ENCODE results near the gene WDFY3. TPM values are rescaled to one million over a fixed set of nuclear protein-coding genes. Genes with fewer than 3 reads are reported as not detected.
"Not testable (repeated sequence)": the region's sequence is repeated elsewhere in the genome, so short reads cannot be mapped to it uniquely, and the experiment has no call there.

Gene WDFY3
- total RNA-seq, 2 donors from 2014 or later: 0.18 to 1.9 TPM

GRCh38 chr4:84666439-84666838 is 300.1 kb downstream of the WDFY3 start:
- Mint-ChIP-seq H3K9me3 (no peaks in the 10 kb centered on the region), H3K27ac (no peak overlapping the region), H3K36me3 (no peaks in the 10 kb centered on the region)
- DNase-seq (ENCODE audit: low spot score in 2 of 2) (no peak), ATAC-seq (no peak)

GRCh38 chr4:84664767-84665166 is 301.7 kb downstream of the WDFY3 start:
- not testable (repeated sequence) for DNase-seq (ENCODE audit: low spot score in 2 of 2); H3K36me3 Mint-ChIP-seq; ATAC-seq; H3K9me3 Mint-ChIP-seq; H3K27ac Mint-ChIP-seq

- H3K27ac Mint-ChIP-seq: no peak overlapping the region
- H3K36me3 Mint-ChIP-seq: peaks cover 6 to 9% of the 10 kb centered on the region in 2 donors
- H3K9me3 Mint-ChIP-seq: peaks cover 4 to 9% of the 10 kb centered on the region in 2 donors
- ATAC-seq (no peak), DNase-seq (ENCODE audit: low spot score in 2 of 2) (no peak)
Observed at GRCh38 chr4:84661191-84661939, 305.1 kb downstream of the WDFY3 start.

GRCh38 chr4:84660606-84661005 is 305.9 kb downstream of the WDFY3 start:
- Mint-ChIP-seq H3K9me3 (peaks cover 6 to 11% of the 10 kb centered on the region in 2 donors), H3K36me3 (peaks cover 7 to 10% of the 10 kb centered on the region in 2 donors), H3K27ac (no peak overlapping the region)
- DNase-seq (ENCODE audit: low spot score in 2 of 2) (no peak), ATAC-seq (no peak)

- DNase-seq (ENCODE audit: low spot score in 2 of 2) (no peak), ATAC-seq (no peak)
- Mint-ChIP-seq H3K9me3 (peaks cover 6% of the 10 kb centered on the region in 2 donors), H3K36me3 (peaks cover 4 to 7% of the 10 kb centered on the region in 2 donors), H3K27ac (no peak overlapping the region)
Observed at GRCh38 chr4:84652478-84652877, 314.0 kb downstream of the WDFY3 start.

GRCh38 chr4:84651499-84651898 is 315.0 kb downstream of the WDFY3 start:
- H3K36me3 Mint-ChIP-seq: peaks cover 2% of the 10 kb centered on the region in 2 donors
- H3K9me3 Mint-ChIP-seq: peaks cover 3% of the 10 kb centered on the region in 2 donors
- no peak overlapping the region for H3K27ac Mint-ChIP-seq
- ATAC-seq (no peak), DNase-seq (ENCODE audit: low spot score in 2 of 2) (no peak)

GRCh38 chr4:84648863-84649647 is 317.4 kb downstream of the WDFY3 start:
- ATAC-seq (no peak), DNase-seq (ENCODE audit: low spot score in 2 of 2) (no peak)
- no peaks in the 10 kb centered on the region for H3K9me3 Mint-ChIP-seq
- no peaks in the 10 kb centered on the region for H3K36me3 Mint-ChIP-seq
- H3K27ac Mint-ChIP-seq: no peak overlapping the region

- DNase-seq (ENCODE audit: low spot score in 2 of 2) (no peak), ATAC-seq (no peak)
- H3K27ac Mint-ChIP-seq: no peak overlapping the region
- no peaks in the 10 kb centered on the region for H3K9me3 Mint-ChIP-seq
- no peaks in the 10 kb centered on the region for H3K36me3 Mint-ChIP-seq
Observed at GRCh38 chr4:84648178-84648577, 318.3 kb downstream of the WDFY3 start.

GRCh38 chr4:84647312-84647884 is 319.1 kb downstream of the WDFY3 start:
- Mint-ChIP-seq H3K27ac (no peak overlapping the region), H3K9me3 (no peaks in the 10 kb centered on the region), H3K36me3 (no peaks in the 10 kb centered on the region)
- DNase-seq (ENCODE audit: low spot score in 2 of 2): no peak
- no peak for ATAC-seq

- no peak for DNase-seq (ENCODE audit: low spot score in 2 of 2)
- H3K27ac Mint-ChIP-seq: no peak overlapping the region
- no peaks in the 10 kb centered on the region for H3K9me3 Mint-ChIP-seq
- no peaks in the 10 kb centered on the region for H3K36me3 Mint-ChIP-seq
- ATAC-seq: no peak
Observed at GRCh38 chr4:84644087-84644486, 322.4 kb downstream of the WDFY3 start.

GRCh38 chr4:84639145-84639544 is 327.3 kb downstream of the WDFY3 start:
- ATAC-seq (no peak), DNase-seq (ENCODE audit: low spot score in 2 of 2) (no peak)
- no peak overlapping the region for H3K27ac Mint-ChIP-seq
- H3K9me3 Mint-ChIP-seq: peaks cover 0 to 4% of the 10 kb centered on the region in 2 donors
- no peaks in the 10 kb centered on the region for H3K36me3 Mint-ChIP-seq

GRCh38 chr4:84638092-84638491 is 328.4 kb downstream of the WDFY3 start:
- no peak overlapping the region for H3K27ac Mint-ChIP-seq
- DNase-seq (ENCODE audit: low spot score in 2 of 2): no peak
- no peaks in the 10 kb centered on the region for H3K36me3 Mint-ChIP-seq
- no peak for ATAC-seq
- peaks cover 0 to 4% of the 10 kb centered on the region in 2 donors for H3K9me3 Mint-ChIP-seq

GRCh38 chr4:84634961-84635360 is 331.5 kb downstream of the WDFY3 start:
- no peak overlapping the region for H3K27ac Mint-ChIP-seq
- no peak for DNase-seq (ENCODE audit: low spot score in 2 of 2)
- no peaks in the 10 kb centered on the region for H3K36me3 Mint-ChIP-seq
- no peak for ATAC-seq
- H3K9me3 Mint-ChIP-seq: peaks cover 0 to 4% of the 10 kb centered on the region in 2 donors

- H3K9me3 Mint-ChIP-seq: peaks cover 0 to 4% of the 10 kb centered on the region in 2 donors
- ATAC-seq: no peak
Observed at GRCh38 chr4:84632092-84632491, 334.4 kb downstream of the WDFY3 start.

GRCh38 chr4:84631573-84631972 is 334.9 kb downstream of the WDFY3 start:
- H3K9me3 Mint-ChIP-seq: peaks cover 0 to 4% of the 10 kb centered on the region in 2 donors
- ATAC-seq (no peak), DNase-seq (ENCODE audit: low spot score in 2 of 2) (no peak)

More at GRCh38 chr4:84632092-84632491, 334.4 kb downstream of the WDFY3 start:
- no peaks in the 10 kb centered on the region for H3K36me3 Mint-ChIP-seq
- DNase-seq (ENCODE audit: low spot score in 2 of 2): no peak
- H3K27ac Mint-ChIP-seq: no peak overlapping the region

GRCh38 chr4:84626673-84627072 is 339.8 kb downstream of the WDFY3 start:
- no peaks in the 10 kb centered on the region for H3K9me3 Mint-ChIP-seq
- H3K27ac Mint-ChIP-seq: no peak overlapping the region
- no peak for ATAC-seq
- H3K36me3 Mint-ChIP-seq: no peaks in the 10 kb centered on the region
- DNase-seq (ENCODE audit: low spot score in 2 of 2): no peak

More at GRCh38 chr4:84631573-84631972, 334.9 kb downstream of the WDFY3 start:
- Mint-ChIP-seq H3K27ac (no peak overlapping the region), H3K36me3 (no peaks in the 10 kb centered on the region)

- DNase-seq (ENCODE audit: low spot score in 2 of 2): no peak
- Mint-ChIP-seq H3K36me3 (no peaks in the 10 kb centered on the region), H3K27ac (peak overlapping the region in 1 of 2 donors; percentile 29), H3K9me3 (no peaks in the 10 kb centered on the region)
- ATAC-seq: no peak
Observed at GRCh38 chr4:84623661-84624060, 342.8 kb downstream of the WDFY3 start.

Data from activated naive CD4-positive, alpha-beta T cell treated with anti-CD3 and anti-CD28 coated beads, Interleukin-2, amount 50 U/mL, for 72 hours (primary cell).